Measurements from ENCODE around the gene AFF2. TPM values are rescaled to one million over a fixed set of nuclear protein-coding genes. Genes with fewer than 3 reads are reported as not detected.

AFF2 gene
- total RNA-seq, 1 donor = not detected

DNA sequence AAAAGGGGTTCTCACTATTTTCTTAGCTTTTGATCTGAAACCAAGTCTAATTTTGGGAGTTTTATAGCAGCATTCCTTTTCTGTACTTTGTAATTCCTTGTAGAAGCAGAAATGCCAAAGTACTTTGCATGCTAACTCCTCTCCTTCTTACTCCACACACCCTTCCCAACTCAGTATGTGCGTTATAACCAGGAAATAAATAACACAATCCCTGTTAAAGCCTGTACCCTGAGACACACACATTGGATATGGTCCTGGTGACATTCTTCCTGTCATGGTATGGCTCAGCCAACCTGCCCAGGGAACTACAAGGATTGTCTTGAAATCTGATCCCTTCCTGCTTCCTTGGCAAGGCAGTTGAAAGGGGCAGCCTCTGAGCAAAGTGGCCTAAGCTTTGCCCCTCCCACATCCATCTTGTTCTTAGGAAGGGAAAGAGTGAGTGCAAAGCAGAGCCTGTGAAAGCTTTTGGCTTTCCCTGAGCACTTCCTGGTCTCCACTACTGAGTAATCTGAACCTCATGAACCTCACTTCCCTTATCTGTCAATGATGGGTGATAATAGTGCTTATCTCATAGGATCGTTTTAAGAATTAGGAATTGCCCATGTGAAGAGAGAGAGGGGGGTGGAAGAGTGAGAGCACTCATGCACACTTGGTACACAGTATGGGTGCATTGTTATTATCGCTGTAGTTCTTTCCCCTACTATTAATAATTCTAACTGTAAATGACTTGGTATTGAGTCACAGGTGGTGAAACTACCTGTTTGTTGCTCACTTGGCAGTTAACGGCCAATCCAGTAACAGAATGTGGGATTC lies 109.3 kb downstream of the AFF2 start:
- TF ChIP-seq, protein P1, sequence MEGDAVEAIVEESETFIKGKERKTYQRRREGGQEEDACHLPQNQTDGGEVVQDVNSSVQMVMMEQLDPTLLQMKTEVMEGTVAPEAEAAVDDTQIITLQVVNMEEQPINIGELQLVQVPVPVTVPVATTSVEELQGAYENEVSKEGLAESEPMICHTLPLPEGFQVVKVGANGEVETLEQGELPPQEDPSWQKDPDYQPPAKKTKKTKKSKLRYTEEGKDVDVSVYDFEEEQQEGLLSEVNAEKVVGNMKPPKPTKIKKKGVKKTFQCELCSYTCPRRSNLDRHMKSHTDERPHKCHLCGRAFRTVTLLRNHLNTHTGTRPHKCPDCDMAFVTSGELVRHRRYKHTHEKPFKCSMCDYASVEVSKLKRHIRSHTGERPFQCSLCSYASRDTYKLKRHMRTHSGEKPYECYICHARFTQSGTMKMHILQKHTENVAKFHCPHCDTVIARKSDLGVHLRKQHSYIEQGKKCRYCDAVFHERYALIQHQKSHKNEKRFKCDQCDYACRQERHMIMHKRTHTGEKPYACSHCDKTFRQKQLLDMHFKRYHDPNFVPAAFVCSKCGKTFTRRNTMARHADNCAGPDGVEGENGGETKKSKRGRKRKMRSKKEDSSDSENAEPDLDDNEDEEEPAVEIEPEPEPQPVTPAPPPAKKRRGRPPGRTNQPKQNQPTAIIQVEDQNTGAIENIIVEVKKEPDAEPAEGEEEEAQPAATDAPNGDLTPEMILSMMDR (IDR thresholded peaks at IDR 0.05; ENCODE audit: insufficient read depth, low read depth, low read length) = no peak
- DNase-seq (ENCODE audit: low read depth) = no peak

DNA sequence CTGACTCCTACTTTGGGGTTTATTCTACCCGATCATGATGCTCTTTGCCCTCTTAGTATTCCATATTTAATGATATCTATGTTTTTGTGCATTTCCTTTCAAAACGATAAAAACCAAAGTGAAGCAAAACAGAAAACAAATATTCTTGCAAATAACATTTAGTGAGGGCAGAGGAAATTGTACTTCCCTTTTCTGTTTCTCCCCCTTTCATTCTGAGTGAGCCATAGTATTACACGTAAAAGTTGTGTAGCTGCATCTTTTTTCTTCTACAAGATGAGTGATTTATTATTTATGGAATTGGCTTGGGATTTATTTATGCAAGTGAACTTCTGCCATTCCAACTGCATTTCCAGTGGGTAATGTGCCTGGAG lies 109.9 kb downstream of the AFF2 start:
- H3K4me3 ChIP-seq (ENCODE audit: low read depth, low read length) = no peak overlapping the region
- no peak for DNase-seq (ENCODE audit: low read depth)
- TF ChIP-seq, protein P1 (IDR thresholded peaks at IDR 0.05; ENCODE audit: insufficient read depth, low read depth, low read length) = no peak

More for the DNA sequence above, 109.3 kb downstream of the AFF2 start:
- no peak overlapping the region for H3K4me3 ChIP-seq (ENCODE audit: low read depth, low read length)

DNA sequence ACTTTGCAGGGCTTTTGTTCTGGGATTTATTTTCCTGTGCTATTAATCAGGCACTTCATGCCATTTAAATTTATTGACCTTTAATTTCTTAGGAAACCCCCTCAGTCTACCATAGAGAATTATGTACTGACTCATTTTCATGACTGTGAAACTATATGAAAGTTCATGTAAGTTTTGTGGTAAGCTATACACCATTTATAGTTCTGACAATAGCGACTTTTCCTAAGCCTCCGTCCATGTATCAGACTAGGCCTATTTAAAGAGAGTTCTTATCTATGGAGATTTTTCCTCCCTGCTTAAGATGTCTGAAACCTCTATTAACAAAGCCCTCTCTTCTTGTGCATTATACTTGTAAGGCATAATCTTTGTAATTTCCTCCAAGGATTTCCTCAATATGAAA lies 111.6 kb downstream of the AFF2 start:
- no peak overlapping the region for H3K4me3 ChIP-seq (ENCODE audit: low read depth, low read length)
- DNase-seq (ENCODE audit: low read depth) = no peak

DNA sequence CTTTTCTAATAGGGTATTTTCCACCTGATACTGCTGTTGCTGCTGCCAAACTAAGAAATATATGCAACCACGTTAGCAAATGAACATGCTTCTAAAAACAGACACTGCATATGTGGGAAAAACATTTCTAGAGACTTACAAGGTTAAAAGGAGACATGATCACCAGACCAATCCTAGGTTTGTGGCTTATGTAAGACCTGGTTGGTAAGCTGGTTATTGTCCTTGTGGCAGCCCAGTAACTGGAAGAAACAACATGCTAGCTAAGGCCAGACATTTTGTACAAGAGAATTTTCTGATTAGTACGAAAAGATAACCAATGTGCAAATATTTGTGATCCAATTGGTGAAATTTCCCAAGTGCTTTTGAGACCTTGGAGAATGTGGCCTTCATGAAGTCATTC lies 112.0 kb downstream of the AFF2 start:
- no peak for DNase-seq (ENCODE audit: low read depth)
- no peak overlapping the region for H3K4me3 ChIP-seq (ENCODE audit: low read depth, low read length)
- TF ChIP-seq, protein P1 (IDR thresholded peaks at IDR 0.05; ENCODE audit: insufficient read depth, low read depth, low read length) = no peak

More for the DNA sequence above, 111.6 kb downstream of the AFF2 start:
- TF ChIP-seq, protein P1 (IDR thresholded peaks at IDR 0.05; ENCODE audit: insufficient read depth, low read depth, low read length) = no peak

DNA sequence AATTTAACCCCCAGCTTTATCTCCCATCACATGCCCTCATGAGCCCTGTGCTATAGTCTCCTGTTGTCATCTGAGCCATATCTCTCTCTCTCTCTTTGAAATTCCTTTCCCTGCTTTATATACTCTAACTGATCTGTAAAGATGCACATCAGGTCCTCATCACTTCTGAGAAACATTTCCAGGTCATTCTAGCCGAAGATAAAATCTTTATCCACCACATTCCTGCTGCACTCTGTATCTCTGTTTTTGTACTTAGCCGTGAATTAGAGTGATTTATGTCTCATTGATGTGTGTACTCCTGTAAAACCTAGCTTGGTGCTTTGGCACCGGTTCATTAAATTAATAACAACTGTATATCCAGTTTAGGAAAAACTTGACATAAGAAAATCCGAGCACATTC lies 113.2 kb downstream of the AFF2 start:
- DNase-seq (ENCODE audit: low read depth) = no peak
- TF ChIP-seq, protein P1 (IDR thresholded peaks at IDR 0.05; ENCODE audit: insufficient read depth, low read depth, low read length) = no peak
- no peak overlapping the region for H3K4me3 ChIP-seq (ENCODE audit: low read depth, low read length)

DNA sequence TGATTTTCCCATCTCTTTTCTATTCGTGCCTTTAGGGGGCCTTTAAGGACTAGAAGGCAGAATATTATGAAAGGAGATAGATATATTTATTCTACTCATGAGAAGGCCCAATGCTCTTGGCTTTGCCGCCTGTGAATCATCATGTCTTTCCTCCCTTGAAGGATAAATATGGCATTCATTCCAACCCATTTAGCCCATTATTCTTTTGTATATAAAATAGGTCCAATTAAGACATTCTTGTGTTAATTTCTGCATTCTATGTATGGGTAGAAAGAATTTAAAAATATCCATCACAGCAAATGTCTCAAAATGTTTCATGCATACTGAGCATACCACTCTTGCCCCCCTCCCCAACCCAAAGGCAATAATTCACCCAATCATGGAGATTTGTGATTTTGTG lies 115.1 kb downstream of the AFF2 start:
- TF ChIP-seq, protein P1 (IDR thresholded peaks at IDR 0.05; ENCODE audit: insufficient read depth, low read depth, low read length) = no peak
- no peak for DNase-seq (ENCODE audit: low read depth)
- no peak overlapping the region for H3K4me3 ChIP-seq (ENCODE audit: low read depth, low read length)
